HG02759 (cell line): ENCODE measurements around the gene MYO9A.
"Not testable (repeated sequence)": the region's sequence is repeated elsewhere in the genome, so short reads cannot be mapped to it uniquely, and the experiment has no call there.

Experiments used
- ATAC-seq: cut with Tn5 transposase; IDR thresholded peaks from one replicate; pipeline ENCODE4 v1.9.1; 2021; ENCODE audit warnings: mild to moderate bottlenecking, moderate library complexity; ENCODE audit not compliant: unreplicated experiment

Gene MYO9A

DNA sequence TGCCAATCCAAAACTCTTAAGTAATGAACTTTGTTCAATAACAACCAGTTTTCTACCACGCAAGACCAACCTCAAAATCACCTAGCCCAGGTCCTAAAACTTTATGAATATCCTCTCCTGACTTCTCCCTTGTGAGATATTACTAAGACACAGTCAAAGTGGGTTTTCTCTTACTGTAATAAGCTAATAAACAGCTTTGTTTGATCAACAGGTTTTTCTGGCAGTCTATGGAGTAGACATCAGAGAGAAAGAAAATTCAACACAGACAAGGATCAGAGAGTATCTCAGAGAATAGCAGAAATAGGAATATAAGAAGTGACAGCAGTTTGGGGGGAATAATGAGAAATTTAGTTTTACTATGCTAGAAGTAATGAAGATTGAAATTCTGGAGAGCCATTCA lies 228.0 kb downstream of the MYO9A start:
- no peak for ATAC-seq

DNA sequence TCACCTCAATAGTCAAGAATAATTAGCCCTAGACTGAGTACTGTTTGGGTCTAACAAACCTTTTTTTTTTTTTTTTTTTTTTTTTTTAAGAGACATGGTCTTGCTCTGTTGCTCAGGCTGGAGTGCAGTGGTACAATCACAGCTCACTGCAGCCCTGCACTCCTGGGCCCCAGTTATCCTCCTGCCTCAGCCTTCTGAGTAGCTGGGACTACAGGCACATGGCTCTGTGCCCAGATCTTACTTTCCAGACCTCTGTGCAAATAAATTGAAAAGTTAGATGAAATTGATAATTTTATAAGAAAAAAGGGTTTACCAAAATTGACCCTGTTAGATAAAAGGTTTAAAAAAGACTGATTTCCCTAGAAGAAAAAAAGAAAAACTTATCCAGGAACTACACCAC lies 228.6 kb downstream of the MYO9A start:
- ATAC-seq = no peak

DNA sequence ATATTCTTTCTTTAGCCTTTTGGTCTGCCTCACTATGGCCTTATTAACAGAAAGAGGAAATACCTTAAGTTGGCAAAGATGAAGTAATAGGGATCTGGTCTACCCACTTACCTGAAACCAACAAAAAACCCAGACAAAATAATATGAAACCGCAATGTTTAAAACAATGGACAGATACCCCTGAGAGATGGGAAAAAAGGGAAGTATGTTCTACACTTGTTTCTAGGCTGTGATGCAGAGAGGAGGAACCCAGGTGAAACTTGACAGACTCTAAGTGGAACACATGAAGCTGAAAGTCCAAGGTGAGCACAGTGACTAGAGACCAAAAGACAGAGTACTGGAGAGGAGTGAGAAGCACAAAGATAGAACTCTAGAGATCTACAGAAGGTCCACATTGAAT lies 229.2 kb downstream of the MYO9A start:
- no peak for ATAC-seq

DNA sequence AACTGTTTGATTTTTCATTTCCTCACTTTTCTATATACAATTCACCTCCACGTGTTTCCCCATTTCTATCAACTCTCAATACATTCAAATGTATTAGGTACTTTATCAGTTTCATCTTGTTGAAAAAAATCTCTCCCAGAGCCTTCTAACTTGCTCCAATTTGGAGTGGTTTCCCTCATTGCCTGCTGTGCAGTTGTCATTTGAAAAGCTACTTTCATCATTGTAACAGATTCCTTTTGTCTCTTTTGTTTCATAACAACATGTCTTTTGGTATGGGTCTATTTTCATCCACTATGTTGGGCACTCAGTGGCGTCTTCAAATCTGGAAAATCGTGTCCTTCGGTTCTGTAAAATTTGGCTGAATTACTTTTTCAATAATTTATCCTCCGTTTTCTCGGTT lies 232.6 kb downstream of the MYO9A start:
- ATAC-seq = no peak

DNA sequence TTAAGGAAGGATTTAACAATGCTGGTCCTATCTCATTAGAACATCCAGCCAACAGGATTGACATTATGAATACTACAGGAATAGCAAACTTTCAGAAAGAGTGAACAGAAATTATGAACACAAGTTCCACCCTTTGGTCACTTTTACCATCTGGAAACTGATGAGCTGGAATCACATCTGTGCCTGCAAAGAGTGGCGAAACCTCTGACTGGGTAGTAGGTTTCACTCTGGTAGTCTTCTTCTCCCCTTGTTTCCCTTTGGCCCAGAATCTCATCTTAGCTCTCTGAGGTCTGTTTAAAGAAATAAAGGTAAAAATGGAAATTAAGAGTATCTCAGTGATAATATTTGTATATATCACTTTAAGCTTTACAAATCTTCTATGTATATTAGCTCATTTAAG lies 234.5 kb downstream of the MYO9A start:
- ATAC-seq = no peak

DNA sequence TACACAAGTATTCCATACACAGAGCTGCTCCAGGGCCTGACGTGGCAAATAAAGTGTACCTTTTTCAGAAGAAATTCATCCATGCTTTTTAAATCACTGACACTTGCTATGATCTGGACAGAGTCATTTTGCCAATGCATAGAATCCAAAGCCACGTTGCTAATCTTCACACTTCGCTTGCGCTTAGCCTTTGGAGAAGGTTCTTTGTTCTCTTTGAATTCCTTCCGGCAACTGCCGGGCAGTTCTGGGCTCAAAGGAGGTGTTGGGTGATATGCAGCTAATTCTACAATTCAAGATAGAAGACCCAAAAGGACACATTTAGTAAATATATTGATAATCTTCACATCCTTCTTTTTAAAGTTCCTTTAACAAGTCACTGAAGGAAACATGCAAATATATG lies 237.7 kb downstream of the MYO9A start:
- ATAC-seq = no peak

DNA sequence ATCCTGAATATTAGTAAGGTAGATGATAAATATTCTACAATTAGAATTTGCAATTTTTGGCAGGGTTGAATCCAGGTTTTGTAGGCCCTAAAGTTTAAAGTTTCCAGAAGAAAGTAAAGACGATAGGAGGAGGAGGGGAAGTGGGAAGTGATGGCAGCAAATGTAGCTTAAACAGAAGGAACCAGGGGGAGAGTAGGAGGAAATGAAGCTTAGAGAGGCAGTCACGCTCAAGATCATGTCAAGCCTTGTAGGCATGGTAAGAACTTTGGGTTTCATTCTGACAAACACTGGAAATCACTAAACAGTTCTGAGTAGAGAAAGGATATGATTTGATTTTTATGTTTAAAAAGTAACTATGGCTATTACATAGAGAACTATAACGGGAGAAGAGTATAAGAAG lies 243.7 kb downstream of the MYO9A start:
- peak; percentile 70 for ATAC-seq

DNA sequence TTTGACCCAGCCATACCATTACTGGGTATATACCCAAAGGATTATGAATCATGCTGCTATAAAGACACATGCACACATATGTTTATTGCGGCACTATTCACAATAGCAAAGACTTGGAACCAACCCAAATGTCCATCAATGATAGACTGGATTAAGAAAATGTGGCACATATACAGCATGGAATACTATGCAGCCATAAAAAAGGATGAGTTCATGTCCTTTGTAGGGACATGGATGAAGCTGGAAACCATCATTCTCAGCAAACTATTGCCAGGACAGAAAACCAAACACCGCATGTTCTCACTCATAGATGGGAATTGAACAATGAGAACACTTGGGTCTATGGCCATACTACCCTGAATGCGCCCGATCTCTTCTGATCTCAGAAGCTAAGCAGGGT lies 259.7 kb downstream of the MYO9A start:
- not testable (repeated sequence) for ATAC-seq

DNA sequence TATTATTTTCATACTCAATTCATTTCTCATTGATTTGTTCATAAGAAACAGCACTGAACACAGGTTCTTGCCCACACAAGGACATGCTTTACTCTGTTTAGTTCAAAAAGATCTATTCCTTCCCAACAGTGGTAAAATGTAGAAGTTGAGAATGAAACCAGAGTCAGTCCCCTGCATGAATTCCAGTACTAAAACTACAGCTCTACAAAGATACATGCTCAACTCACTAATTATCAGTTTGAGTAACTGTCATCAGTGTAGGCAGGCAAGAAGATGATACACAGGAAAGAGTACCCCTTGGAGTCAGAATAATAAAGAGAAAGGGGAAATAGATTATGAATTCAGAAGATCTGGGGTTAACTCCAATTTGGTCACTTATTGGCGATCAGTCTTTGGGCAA lies 264.4 kb downstream of the MYO9A start:
- ATAC-seq = no peak

DNA sequence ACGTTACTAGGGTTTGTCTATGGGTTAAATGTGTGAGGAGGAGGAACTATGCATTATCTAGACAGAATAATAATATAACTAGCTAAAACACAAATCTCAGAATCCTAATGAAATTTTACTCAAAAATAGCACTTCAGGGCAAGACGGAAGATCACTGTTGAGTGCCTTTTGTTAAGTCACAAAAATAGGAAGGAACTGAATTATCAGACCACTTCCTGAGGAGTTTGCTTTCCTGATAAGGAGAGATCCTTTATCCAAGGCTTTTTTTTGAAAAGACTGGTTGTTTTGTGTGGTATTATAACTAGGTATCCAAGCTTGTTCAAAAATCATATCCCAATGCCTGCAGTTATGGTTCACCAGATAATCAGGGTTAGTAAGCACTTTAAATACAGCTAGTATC lies 273.0 kb downstream of the MYO9A start:
- no peak for ATAC-seq

DNA sequence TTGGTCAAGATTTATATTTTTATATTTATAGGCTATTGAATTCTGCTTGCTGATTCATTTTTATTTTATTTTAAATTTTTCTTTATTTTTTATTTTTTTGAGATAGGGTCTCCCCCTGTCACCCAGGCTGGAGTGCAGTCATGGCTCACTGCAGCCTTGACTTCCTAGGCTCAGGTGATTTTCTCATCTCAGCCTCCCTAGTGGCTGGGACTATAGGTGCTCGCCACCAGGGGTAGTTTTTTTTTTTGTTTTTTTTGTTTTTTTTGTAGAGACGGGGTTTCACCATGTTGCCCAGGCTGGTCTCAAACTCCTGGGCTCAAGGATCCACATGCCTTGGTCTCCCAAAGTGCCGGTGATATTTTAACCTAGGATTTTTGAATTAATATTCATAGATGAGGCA lies 276.4 kb downstream of the MYO9A start:
- ATAC-seq = no peak

DNA sequence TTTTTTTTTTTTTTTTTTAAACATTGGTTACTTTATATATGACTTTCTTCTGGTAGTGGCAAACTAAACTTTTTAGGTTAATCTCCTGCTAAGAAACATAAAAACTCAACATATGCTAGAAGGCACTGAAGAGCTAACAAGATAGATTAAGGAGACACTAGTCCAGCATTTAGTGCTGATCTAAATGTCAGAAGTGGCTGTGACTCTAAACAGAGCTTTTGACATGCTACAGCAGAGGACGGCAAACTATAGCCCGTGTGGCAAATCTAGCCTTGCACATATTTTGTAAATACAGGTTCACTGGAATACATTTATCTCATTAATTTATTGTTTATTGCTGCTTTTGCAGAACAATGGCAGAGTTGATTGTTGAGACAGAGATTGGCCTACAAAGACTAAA lies 287.0 kb downstream of the MYO9A start:
- ATAC-seq = no peak

DNA sequence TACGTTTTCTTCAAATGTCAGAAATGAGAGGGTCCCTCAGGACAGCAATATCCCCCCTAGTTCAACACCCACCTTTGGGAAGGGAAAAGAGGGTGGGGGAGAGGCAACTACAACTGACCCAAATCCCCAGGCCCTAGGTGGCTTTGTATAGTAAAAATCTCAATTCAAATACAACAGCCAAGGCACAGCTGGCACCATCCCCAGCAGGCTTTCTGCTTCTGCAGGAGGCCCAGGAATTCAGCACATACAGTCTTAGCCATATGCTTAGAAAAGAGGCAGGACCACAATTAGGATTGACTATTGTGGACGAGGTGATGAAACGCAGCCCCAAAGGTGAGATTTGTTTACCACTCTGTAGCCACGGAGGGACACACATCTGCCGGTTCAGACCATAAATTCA lies 291.8 kb downstream of the MYO9A start:
- no peak for ATAC-seq

DNA sequence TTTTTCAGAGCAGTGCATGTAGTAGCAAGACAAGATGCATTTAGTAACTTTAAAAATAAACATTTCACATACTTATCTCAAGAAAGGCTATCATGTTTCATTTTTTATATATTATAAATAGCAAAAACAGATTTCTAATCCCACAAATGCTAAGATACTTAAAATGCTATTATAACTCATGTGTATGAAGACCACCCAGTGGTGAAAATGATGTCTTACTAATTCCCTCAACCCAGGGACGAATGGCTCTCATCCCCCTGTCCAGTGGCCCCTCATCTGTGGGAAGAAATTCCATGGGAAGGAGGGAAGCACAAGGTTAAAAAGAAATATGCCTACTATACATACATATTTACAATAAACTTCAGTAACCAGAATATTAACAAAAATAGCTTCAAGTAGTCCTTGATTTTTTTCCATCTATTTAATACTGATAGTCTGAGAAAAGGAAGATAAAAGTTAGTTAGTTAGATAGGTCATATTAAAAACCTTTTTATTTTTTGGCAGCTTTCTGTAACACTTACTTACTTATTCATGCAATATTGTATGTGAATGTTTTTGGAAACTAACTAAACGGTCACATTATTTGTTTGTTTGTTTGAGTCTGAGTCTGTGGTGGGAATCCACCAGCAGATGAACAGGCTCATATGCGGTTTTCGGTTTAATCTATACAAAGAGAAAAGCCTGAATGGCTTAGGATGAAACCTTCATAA lies 292.8 kb downstream of the MYO9A start:
- no peak for ATAC-seq

DNA sequence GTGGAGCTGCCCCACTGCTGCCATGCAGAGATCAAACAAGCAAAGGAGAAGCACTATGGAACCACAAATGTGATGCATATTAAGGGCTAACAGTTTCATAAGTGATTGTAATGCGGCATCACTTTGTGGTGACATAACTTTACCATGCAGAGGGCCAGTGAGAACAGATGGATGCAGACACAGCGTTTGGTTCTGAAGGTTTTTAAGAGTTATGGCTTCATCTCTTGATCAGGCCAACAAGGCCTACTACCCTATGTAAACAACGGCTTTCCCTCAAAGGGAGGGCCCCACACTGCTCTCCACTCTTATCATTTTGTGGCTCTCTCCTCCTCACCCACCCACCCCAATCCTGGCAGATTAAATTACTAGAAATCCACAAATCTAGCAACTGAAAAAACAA lies 294.1 kb downstream of the MYO9A start:
- ATAC-seq = no peak

DNA sequence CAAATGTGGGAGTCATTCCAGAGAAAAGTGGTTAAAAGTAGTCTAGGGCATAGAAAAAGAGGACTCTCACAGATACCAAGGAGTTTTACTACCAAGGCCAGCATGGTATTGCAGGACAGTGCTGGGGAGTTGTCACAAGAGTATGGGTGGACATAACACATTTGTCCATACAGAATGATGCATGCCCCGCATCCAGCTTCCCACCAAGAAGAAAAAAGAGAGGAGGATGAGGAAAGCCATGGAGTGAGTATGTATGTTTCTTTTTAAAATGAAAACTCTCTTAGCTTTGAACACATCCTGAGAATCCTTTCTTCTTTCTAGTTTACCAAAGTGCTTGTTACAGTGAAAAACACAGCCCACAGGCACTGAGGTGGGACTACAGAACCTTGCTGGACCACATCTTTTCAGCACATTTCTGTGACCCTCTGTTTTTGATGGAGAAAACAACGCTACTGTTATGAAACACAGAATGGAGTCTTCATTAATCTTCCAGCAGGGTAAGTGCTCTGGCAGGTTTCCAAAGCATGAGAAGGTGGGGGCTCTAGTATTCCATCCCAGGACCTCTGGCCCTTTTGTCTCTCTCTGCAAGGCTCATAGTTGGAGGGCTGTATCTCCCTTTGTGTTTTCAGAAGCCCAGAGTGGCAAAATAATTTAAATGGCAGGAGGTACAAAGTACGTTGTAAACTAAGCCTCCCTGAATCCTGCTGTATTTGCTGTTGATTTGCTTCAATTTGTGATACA lies 294.9 kb downstream of the MYO9A start:
- no peak for ATAC-seq

DNA sequence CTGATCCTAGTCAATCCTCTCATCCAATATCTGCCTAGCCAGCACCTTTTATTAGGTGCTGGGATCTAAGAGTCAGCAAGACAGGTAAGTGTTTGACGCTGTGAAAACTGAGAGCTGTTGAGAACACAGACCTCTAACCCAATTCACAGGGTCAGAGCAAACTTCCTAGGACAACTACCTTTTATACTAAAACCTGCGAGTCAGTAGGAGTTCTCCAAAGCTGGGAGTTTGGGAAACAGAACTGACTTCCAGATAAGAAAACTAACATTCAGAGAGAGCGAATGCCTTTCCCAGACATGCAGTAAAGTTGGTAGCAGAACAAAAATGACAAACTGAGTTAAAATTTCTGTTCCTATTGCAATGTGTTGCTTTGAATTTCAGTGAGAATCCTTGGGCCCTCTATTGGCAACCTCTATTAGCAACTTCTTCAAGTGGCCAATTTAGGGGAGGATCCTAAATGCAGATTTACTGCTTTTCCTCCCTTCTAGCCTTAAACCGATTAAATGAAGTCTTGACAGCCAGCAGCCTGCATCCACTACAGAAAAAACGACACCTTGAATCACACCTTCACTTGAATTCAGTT lies 296.3 kb downstream of the MYO9A start:
- ATAC-seq = no peak

DNA sequence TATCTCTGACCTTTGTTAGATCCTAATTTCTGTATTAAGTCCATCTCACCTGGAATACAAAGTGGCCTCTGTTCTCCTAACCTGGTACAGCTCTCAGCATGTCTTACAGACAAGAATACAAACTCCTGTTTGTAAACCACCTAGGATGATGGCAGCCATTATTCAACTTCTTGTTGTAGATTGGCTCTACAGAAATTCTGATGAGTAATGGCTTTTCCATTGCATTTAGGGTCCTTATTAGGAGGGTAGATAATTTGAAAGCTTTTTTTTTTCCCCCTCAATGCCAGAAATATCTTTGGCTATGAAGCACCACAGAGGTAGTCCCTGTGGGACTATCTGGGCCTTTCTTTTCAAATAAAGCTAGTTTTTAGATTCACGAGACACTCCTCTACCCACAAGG lies 297.8 kb downstream of the MYO9A start:
- ATAC-seq = no peak

DNA sequence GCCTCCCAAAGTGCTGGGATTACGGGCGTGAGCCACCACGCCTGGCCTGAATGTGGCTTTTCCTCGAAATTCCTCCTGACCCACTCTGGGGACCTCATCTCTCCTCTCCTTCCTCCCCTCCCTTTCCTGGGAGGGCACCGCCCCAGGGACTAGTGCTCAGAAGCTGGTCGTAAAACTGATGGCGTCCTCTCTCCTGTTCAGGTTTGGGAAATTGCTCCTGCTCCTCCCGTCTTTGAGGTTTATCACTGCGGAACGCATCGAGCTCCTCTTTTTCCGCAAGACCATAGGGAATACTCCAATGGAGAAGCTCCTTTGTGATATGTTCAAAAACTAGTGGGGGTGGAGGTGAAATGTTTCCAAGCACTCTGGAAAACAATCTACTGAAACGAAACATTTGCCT lies 300.6 kb downstream of the MYO9A start:
- no peak for ATAC-seq

DNA sequence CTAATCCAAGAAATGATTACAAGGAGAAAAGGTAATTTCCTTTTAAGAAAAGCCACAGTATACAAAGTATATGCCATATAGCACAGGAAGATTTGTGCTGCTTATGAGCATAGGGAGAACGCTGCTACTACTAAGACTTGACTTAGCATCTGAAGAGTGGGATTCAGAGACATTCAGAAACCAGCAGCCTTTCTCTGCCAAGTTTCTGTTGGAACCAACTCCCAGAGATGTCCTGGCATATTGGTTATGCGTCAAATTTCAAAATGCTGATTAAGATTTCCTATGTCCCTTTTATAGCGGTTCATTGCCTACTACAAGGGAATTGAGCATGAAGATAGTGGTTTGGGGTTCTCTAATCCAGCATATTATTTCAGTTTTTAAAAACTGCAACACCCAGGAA lies 302.6 kb downstream of the MYO9A start:
- ATAC-seq = no peak

DNA sequence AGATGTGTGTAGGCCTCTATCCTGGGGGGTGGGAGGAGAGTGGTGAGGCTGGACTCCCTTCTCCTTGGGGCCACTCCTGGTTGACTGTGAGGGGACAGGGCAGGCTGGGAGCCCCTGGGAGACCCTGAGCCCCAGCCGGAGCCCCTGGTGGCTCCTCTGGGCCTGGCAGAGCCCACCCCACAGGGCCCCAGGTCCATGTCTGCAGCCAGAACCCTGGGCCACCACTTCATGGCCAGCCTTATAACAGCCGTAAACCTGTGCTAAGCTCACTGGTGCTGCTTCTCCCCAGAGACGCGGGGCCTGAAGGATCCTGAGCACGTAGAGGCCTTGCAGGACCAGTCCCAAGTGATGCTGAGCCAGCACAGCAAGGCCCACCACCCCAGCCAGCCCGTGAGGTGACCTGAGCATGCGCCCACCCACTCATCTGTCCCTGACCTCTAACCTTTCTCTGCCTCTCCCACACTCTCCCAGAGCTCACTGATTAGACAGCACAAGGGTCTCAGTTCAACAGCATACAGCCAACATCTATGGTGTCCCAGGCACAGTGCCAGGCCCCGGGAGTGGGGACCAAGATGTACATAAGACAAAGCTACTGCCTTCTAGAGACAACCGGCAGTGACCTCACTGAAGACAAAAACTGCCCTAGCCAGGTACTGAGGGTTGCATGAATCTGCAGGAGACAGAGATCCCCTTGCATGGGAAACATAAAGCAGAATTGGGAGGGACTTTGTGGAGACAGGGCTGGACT lies 304.1 kb downstream of the MYO9A start:
- ATAC-seq = no peak
